ENCODE results near the gene STK32B.

DNA sequence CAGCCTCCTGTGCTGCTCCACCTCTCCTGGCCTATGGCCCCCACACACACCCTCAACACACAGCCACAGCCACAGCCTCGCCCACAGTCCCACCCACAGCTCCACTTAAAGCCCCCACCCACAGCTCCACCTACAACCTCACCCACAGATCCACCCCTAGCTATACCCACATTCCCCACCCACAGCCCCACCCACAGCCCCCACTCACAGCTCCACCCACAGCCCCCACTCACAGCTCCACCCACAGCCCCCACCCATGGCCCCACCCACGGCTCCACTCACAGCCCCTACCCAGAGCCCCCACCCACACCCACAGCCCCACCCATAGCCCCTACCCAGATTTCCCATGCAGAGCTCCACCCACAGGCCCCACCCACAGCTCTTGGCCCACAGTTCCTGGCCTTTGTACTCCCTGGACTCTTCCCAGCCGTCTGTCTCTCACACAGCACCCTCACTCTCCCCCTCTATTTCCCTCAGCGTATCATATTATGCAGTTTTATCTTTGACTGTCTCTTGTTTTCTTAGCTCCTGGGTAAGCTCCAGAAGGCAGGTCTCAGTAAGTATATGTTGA lies 334.5 kb downstream of the STK32B start:
- TF ChIP-seq POLR2A (IDR thresholded peaks at IDR 0.05) = no peak
- TF ChIP-seq, protein P1, sequence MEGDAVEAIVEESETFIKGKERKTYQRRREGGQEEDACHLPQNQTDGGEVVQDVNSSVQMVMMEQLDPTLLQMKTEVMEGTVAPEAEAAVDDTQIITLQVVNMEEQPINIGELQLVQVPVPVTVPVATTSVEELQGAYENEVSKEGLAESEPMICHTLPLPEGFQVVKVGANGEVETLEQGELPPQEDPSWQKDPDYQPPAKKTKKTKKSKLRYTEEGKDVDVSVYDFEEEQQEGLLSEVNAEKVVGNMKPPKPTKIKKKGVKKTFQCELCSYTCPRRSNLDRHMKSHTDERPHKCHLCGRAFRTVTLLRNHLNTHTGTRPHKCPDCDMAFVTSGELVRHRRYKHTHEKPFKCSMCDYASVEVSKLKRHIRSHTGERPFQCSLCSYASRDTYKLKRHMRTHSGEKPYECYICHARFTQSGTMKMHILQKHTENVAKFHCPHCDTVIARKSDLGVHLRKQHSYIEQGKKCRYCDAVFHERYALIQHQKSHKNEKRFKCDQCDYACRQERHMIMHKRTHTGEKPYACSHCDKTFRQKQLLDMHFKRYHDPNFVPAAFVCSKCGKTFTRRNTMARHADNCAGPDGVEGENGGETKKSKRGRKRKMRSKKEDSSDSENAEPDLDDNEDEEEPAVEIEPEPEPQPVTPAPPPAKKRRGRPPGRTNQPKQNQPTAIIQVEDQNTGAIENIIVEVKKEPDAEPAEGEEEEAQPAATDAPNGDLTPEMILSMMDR (IDR thresholded peaks at IDR 0.05) = no peak
